HCT116 (cell line): Measurements from ENCODE around the gene LCOR. TPM values are rescaled to one million over a fixed set of nuclear protein-coding genes. Genes with fewer than 3 reads are reported as not detected.

Experiments used
- ATAC-seq: fragments of 200-7000 bp; cut with Tn5 transposase; 2 replicates; pipeline ENCODE4 v1.9.1; 2020; ENCODE audit warnings: mild to moderate bottlenecking, moderate library complexity
- BruUV-seq: library from RNA; stranded (reverse); fragments of 400-500 nt; replicated peaks from 2 replicates; lab custom pipeline; 2021; lab: Mats Ljungman, UMichigan
- CTCF ChIA-PET: fragments of 300-600 bp; sonication (Branson Sonifier 250); formaldehyde crosslinking; loops from one replicate; lab custom pipeline; 2021; ENCODE audit warnings: antibody characterized with exemption; lab: Charles Lee
- POLR2A ChIA-PET: fragments of 300-600, 350-600 bp; sonication (Branson Sonifier 250); formaldehyde crosslinking; loops from one replicate; lab custom pipeline; 2021; ENCODE audit warnings: antibody characterized with exemption; lab: Charles Lee
- RAD21 ChIA-PET, 2 experiments: fragments of 300-600 bp; sonication (Branson Sonifier 250); formaldehyde crosslinking; loops; one replicate each; lab custom pipeline; 2023; ENCODE audit warnings: low total read pairs in 2 of 2; ENCODE audit not compliant: uncharacterized antibody in 2 of 2, unreplicated experiment in 2 of 2, low non-redundant PET in 1 of 2; lab: Charles Lee
- DNase-seq: peaks from one replicate; pipeline ENCODE4 v3.0.0-alpha.2; 2010; ENCODE audit warnings: low read depth, low spot score
- H2AFZ ChIP-seq: fragments of 200-600 bp; shearing (Covaris generic), sonication (generic); 2 replicates; pipeline ENCODE4 v1.6.1; 2017; ENCODE audit warnings: low read depth, mixed run types, mixed read lengths, antibody characterized with exemption, low read length; ENCODE audit not compliant: poor library complexity, severe bottlenecking
- H3K27ac ChIP-seq: 2 replicates; pipeline ENCODE4 v1.5.1; 2012; ENCODE audit warnings: low read depth, low read length
- H3K27me3 ChIP-seq: fragments of 200-600 bp; sonication (generic); 2 replicates; pipeline ENCODE4 v1.6.1; 2016; ENCODE audit warnings: mixed run types, low read length, mixed read lengths; ENCODE audit not compliant: insufficient read depth
- H3K36me3 ChIP-seq, 2 experiments: fragments of 200-500 bp in 1 of 2; fragments of 200-600 bp in 1 of 2; sonication (Bioruptor generic) in 1 of 2; sonication (generic) in 1 of 2; 2 replicates each; pipeline versions ENCODE4 v1.5.1 to v1.6.1; 2014 to 2016; ENCODE audit warnings: low read length in 2 of 2, inconsistent platforms in 1 of 2, mixed read lengths in 1 of 2, mixed run types in 1 of 2; ENCODE audit not compliant: insufficient read depth in 2 of 2, control insufficient read depth in 1 of 2
- H3K4me1 ChIP-seq, 2 experiments: fragments of 200-600 bp in 1 of 2; sonication (generic) in 1 of 2; 2 replicates each; pipeline versions ENCODE4 v1.5.1 to v1.6.1; 2012 to 2017; ENCODE audit warnings: low read length in 2 of 2, inconsistent platforms in 1 of 2, mild to moderate bottlenecking in 1 of 2, mixed read lengths in 1 of 2, mixed run types in 1 of 2, moderate library complexity in 1 of 2; ENCODE audit not compliant: insufficient read depth in 2 of 2, control insufficient read depth in 1 of 2
- H3K4me2 ChIP-seq: fragments of 200-600 bp; sonication (generic); 2 replicates; pipeline ENCODE4 v1.6.1; 2017; ENCODE audit warnings: mixed run types, low read length, mixed read lengths
- H3K4me3 ChIP-seq, 2 experiments: fragments of 200-600 bp in 1 of 2; sonication (generic) in 1 of 2; replicated peaks in 1 of 2; 2 replicates each; pipeline ENCODE4 v1.5.1; 2011 to 2016; ENCODE audit warnings: low read length in 2 of 2, control low read depth in 1 of 2, low read depth in 1 of 2, mild to moderate bottlenecking in 1 of 2, mixed read lengths in 1 of 2, mixed run types in 1 of 2
- H3K79me2 ChIP-seq: fragments of 200-600 bp; sonication (generic); 2 replicates; pipeline ENCODE4 v1.6.1; 2017; ENCODE audit warnings: mild to moderate bottlenecking, mixed run types, low read length, moderate library complexity, mixed read lengths; ENCODE audit not compliant: insufficient read depth
- H3K9ac ChIP-seq: fragments of 200-600 bp; sonication (generic); 2 replicates; pipeline ENCODE4 v1.6.1; 2016; ENCODE audit warnings: low read length, mixed read lengths
- H3K9me2 ChIP-seq: fragments of 200-600 bp; sonication (generic), shearing (Covaris generic); 2 replicates; pipeline ENCODE4 v1.6.1; 2017; ENCODE audit warnings: mixed run types, mild to moderate bottlenecking, moderate library complexity; ENCODE audit not compliant: insufficient read depth
- H3K9me3 ChIP-seq, 2 experiments: fragments of 200-500 bp in 1 of 2; fragments of 200-600 bp in 1 of 2; sonication (Bioruptor generic) in 1 of 2; sonication (generic) in 1 of 2; 2 replicates each; pipeline ENCODE4 v1.6.1; 2014 to 2017; ENCODE audit warnings: low read length in 2 of 2, mixed read lengths in 2 of 2, inconsistent platforms in 1 of 2, low read depth in 1 of 2, mild to moderate bottlenecking in 1 of 2, mixed run types in 1 of 2, moderate library complexity in 1 of 2; ENCODE audit not compliant: control insufficient read depth in 1 of 2, insufficient read depth in 1 of 2
- H4K20me1 ChIP-seq: fragments of 200-600 bp; sonication (generic), shearing (Covaris generic); 2 replicates; pipeline ENCODE4 v1.6.1; 2017; ENCODE audit warnings: mixed run types, mild to moderate bottlenecking, moderate library complexity; ENCODE audit not compliant: insufficient read depth
- EGR1 ChIP-seq: IDR thresholded peaks from 2 replicates; pipeline ENCODE4 v1.6.1; 2012; ENCODE audit warnings: low read depth
- EZH2 ChIP-seq: fragments of 200-600 bp; sonication (generic); IDR thresholded peaks from 2 replicates; pipeline ENCODE4 v1.6.1; 2017; ENCODE audit warnings: antibody characterized with exemption, mixed run types
- EZH2phosphoT487 ChIP-seq: fragments of 200-600 bp; IDR thresholded peaks from 2 replicates; pipeline ENCODE4 v1.6.1; 2018; ENCODE audit warnings: antibody characterized with exemption, borderline replicate concordance
- FOSL1 ChIP-seq: IDR thresholded peaks from 2 replicates; pipeline ENCODE4 v1.6.1; 2012; ENCODE audit warnings: low read depth
- ZNF274 ChIP-seq: fragments of 200-500 bp; sonication (Bioruptor generic); IDR thresholded peaks from 2 replicates; pipeline ENCODE4 v1.6.1; 2014; ENCODE audit warnings: mild to moderate bottlenecking, low read depth, low read length, inconsistent platforms
- intact Hi-C: fragments of 100-400 bp; cut with micrococcal nuclease; formaldehyde crosslinking; loops from 2 replicates; pipeline ENCODE4 v1.10.0; 2022
- total RNA-seq: library from RNA; stranded (reverse); gene quantifications from one replicate; pipeline ENCODE4 v1.2.1, GENCODE V29; 2021; ENCODE audit not compliant: unreplicated experiment
- TF ChIP-seq, protein P1 (sequence below), 3 experiments: fragments of 200-600 bp in 1 of 3; sonication (generic) in 1 of 3; IDR thresholded peaks in 2 of 3; conservative IDR thresholded peaks in 1 of 3; 2 replicates each; pipeline ENCODE4 v1.5.1; 2012 to 2017; ENCODE audit warnings: low read depth in 2 of 3, low read length in 2 of 3, antibody characterized with exemption in 1 of 3, borderline replicate concordance in 1 of 3, control low read depth in 1 of 3, mild to moderate bottlenecking in 1 of 3, mixed read lengths in 1 of 3, mixed run types in 1 of 3, moderate library complexity in 1 of 3; ENCODE audit not compliant: insufficient read depth in 1 of 3

Gene LCOR
- total RNA-seq, 1 experiment from 2014 or later: 59.9 TPM

DNA sequence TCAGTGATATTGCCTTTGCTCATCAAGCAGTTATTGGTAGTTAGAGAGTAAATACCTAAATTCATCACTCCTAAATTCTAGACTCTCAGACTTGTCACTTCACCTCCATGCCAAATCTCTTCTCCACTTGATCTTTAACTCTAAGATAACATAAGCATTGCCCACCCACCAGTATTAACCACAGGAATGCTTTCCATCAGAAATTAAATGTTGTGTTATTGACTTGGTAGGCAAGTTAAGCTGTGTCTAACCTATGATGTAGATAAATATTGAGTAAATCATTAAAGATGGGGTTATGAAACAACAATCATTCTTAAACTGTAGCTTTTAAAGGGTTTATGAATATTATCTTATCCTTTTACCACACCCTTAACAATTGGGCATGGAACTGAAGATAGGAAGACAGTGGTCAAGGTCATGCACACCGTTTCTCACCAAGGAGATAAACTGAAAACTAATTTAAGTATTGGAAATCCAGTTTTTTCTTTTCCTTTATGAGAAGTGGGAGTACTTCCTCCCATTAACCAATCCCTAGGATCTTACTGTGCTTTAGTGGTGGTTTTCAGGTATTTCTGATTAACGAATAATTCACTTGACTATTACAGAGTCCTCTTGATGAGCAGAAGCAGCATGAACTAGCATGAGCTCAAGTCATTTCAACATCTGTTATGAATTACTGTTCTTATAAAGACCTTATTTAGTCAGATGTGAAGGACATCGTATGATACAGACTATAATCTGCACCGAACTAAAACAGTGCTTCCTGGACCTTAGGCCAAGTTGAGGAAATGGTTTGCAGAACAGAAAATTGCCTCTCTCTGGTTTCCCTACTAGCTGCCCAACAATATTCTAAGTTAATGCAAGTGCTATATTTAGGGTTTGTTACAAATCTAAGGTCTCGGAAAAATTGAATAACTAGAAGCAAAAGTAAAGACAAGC lies 142.0 kb downstream of the LCOR start:
- H3K27me3 ChIP-seq: no peaks in the 10 kb centered on the region
- CTCF ChIA-PET: no interaction called here
- TF ChIP-seq, protein P1, sequence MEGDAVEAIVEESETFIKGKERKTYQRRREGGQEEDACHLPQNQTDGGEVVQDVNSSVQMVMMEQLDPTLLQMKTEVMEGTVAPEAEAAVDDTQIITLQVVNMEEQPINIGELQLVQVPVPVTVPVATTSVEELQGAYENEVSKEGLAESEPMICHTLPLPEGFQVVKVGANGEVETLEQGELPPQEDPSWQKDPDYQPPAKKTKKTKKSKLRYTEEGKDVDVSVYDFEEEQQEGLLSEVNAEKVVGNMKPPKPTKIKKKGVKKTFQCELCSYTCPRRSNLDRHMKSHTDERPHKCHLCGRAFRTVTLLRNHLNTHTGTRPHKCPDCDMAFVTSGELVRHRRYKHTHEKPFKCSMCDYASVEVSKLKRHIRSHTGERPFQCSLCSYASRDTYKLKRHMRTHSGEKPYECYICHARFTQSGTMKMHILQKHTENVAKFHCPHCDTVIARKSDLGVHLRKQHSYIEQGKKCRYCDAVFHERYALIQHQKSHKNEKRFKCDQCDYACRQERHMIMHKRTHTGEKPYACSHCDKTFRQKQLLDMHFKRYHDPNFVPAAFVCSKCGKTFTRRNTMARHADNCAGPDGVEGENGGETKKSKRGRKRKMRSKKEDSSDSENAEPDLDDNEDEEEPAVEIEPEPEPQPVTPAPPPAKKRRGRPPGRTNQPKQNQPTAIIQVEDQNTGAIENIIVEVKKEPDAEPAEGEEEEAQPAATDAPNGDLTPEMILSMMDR (IDR thresholded peaks at IDR 0.05 in 2 of 3, conservative IDR thresholded peaks at IDR 0.05 in 1 of 3; ENCODE audit: borderline replicate concordance in 1 of 3, insufficient read depth in 1 of 3, low read depth in 2 of 3, low read length in 2 of 3): no peak
- no peak for TF ChIP-seq EZH2phosphoT487
- no peak for TF ChIP-seq EZH2
- no peak for TF ChIP-seq EGR1
- no peak for TF ChIP-seq ZNF274
- TF ChIP-seq FOSL1: no peak

More for the DNA sequence above, 142.0 kb downstream of the LCOR start:
- BruUV-seq: no TSS peak
- Histone ChIP-seq H3K4me3 (no peak overlapping the region), H3K9me3 (no peaks in the 10 kb centered on the region), H3K79me2 (no peaks in the 10 kb centered on the region), H3K9me2 (no peaks in the 10 kb centered on the region), H2AFZ (no peak overlapping the region), H4K20me1 (no peaks in the 10 kb centered on the region), H3K27ac (no peak overlapping the region), H3K36me3 (no peaks in the 10 kb centered on the region), H3K4me1 (no peaks in the 10 kb centered on the region), H3K4me2 (no peak overlapping the region), H3K9ac (no peak overlapping the region)
- ChIA-PET RAD21 (no interaction called here), POLR2A (interaction anchor here (0.7 kb wide), 1 partner anchor 8 kb away, joined by 4 read pairs; no protein-coding TSS in a partner anchor)
- DNase-seq: no peak
- intact Hi-C loops: no loop called here
- no peak for ATAC-seq
